B cell (primary cell): ENCODE data around the gene FGFR3. TPM values are rescaled to one million over a fixed set of nuclear protein-coding genes. Genes with fewer than 3 reads are reported as not detected.

Experiments used
- ATAC-seq: fragments of 200-7000 bp; cut with Tn5 transposase; one replicate; pipeline ENCODE4 v1.10.0; 2021; ENCODE audit warnings: low read depth, mild to moderate bottlenecking, moderate number of reproducible peaks, moderate library complexity
- CTCF ChIA-PET: fragments of 350-600 bp; sonication (Branson Sonifier 250); formaldehyde crosslinking; loops from one replicate; lab custom pipeline; 2021; ENCODE audit warnings: antibody characterized with exemption, inconsistent platforms; lab: Charles Lee
- POLR2A ChIA-PET: fragments of 350-600 bp; sonication (Branson Sonifier 250); formaldehyde crosslinking; loops from one replicate; lab custom pipeline; 2021; ENCODE audit warnings: antibody characterized with exemption; lab: Charles Lee
- DNase-seq: peaks from one replicate; pipeline ENCODE4 v3.0.0; 2013
- H2AFZ ChIP-seq: 2 replicates; pipeline ENCODE4 v1.6.1; 2012; ENCODE audit warnings: mild to moderate bottlenecking, low read depth, low read length; ENCODE audit not compliant: insufficient read depth, poor library complexity, severe bottlenecking
- H3K27ac ChIP-seq, 2 donors: 1 replicate in 1 of 2; 2 replicates in 1 of 2; pipeline ENCODE4 v1.5.1; 2012 to 2013; ENCODE audit warnings: low read length in 2 of 2, mild to moderate bottlenecking in 2 of 2, moderate library complexity in 1 of 2
- H3K27me3 ChIP-seq, 4 experiments: fragments of 200-600 bp in 1 of 4; sonication (generic) in 1 of 4; replicated peaks in 1 of 4; 1 replicate in 2 of 4; 2 replicates in 2 of 4; pipeline versions ENCODE4 v1.6.1 to v1.7.0; 2013 to 2016; ENCODE audit warnings: low read length in 3 of 4, mild to moderate bottlenecking in 2 of 4, mixed read lengths in 1 of 4, moderate library complexity in 1 of 4; ENCODE audit not compliant: insufficient read depth in 4 of 4, control insufficient read depth in 3 of 4; ENCODE audit errors: control extremely low read depth in 1 of 4
- H3K36me3 ChIP-seq, 2 experiments: replicated peaks in 1 of 2; 1 replicate in 1 of 2; 2 replicates in 1 of 2; pipeline versions ENCODE4 v1.6.1 to v1.7.1; 2013; ENCODE audit warnings: low read length in 1 of 2; ENCODE audit not compliant: insufficient read depth in 2 of 2, control insufficient read depth in 1 of 2; ENCODE audit errors: control extremely low read depth in 1 of 2, extremely low read depth in 1 of 2
- H3K4me1 ChIP-seq, 2 donors: fragments of 200-600 bp in 1 of 2; sonication (generic) in 1 of 2; 1 replicate in 1 of 2; 2 replicates in 1 of 2; pipeline versions ENCODE4 v1.5.1 to v1.6.1; 2013 to 2017; ENCODE audit warnings: low read length in 2 of 2; ENCODE audit not compliant: control insufficient read depth in 2 of 2, insufficient read depth in 2 of 2
- H3K4me2 ChIP-seq: replicated peaks from 2 replicates; pipeline ENCODE3; 2012; ENCODE audit warnings: mild to moderate bottlenecking, low read depth, low read length; ENCODE audit not compliant: poor library complexity, severe bottlenecking
- H3K4me3 ChIP-seq, 5 experiments: fragments of 200-600 bp in 1 of 5; sonication (generic) in 1 of 5; 1 replicate in 3 of 5; 2 replicates in 2 of 5; pipeline versions ENCODE4 v1.5.1 to v1.7.0; 2011 to 2016; ENCODE audit warnings: low read length in 4 of 5, mild to moderate bottlenecking in 4 of 5, low read depth in 2 of 5, control low read depth in 1 of 5, moderate library complexity in 1 of 5; ENCODE audit not compliant: insufficient read depth in 1 of 5; ENCODE audit errors: control extremely low read depth in 1 of 5, extremely low read depth in 1 of 5
- H3K79me2 ChIP-seq: fragments of 200-600 bp; sonication (generic); one replicate; pipeline ENCODE4 v1.6.0; 2016; ENCODE audit warnings: low read length; ENCODE audit not compliant: control insufficient read depth, insufficient read depth
- H3K9ac ChIP-seq: fragments of 200-600 bp; sonication (generic); 2 replicates; pipeline ENCODE4 v1.6.1; 2017; ENCODE audit warnings: mild to moderate bottlenecking, low read length, moderate library complexity
- H3K9me3 ChIP-seq, 3 donors: one replicate each; pipeline versions ENCODE4 v1.6.1 to v1.7.1; 2013; ENCODE audit warnings: low read length in 2 of 3; ENCODE audit not compliant: control insufficient read depth in 2 of 3, insufficient read depth in 1 of 3; ENCODE audit errors: control extremely low read depth in 1 of 3
- H4K20me1 ChIP-seq: 2 replicates; pipeline ENCODE4 v1.6.0; 2012; ENCODE audit warnings: mild to moderate bottlenecking, low read length; ENCODE audit not compliant: insufficient read depth, control insufficient read depth, poor library complexity, severe bottlenecking
- H3K27ac Mint-ChIP-seq: one replicate; pipeline ENCODE4 v1.8.0; 2021; ENCODE audit warnings: mixed read lengths
- H3K27me3 Mint-ChIP-seq: one replicate; pipeline ENCODE4 v1.8.0; 2021; ENCODE audit warnings: mixed read lengths
- H3K4me1 Mint-ChIP-seq: one replicate; pipeline ENCODE4 v1.8.0; 2021; ENCODE audit warnings: mixed read lengths
- H3K4me3 Mint-ChIP-seq: one replicate; pipeline ENCODE4 v1.8.0; 2021; ENCODE audit warnings: mixed read lengths
- H3K9me3 Mint-ChIP-seq: one replicate; pipeline ENCODE4 v1.8.0; 2022; ENCODE audit warnings: mixed read lengths; ENCODE audit not compliant: insufficient read depth
- EZH2 ChIP-seq: IDR thresholded peaks from 2 replicates; pipeline ENCODE4 v1.6.1; 2012; ENCODE audit warnings: borderline replicate concordance, low read depth, mild to moderate bottlenecking, moderate library complexity, low read length; ENCODE audit not compliant: insufficient read depth, poor library complexity, severe bottlenecking
- WGBS: methylation state at CpG from one replicate; pipeline ENCODE4 v1.1.5; 2013; ENCODE audit warnings: missing lambda C conversion rate; ENCODE audit not compliant: insufficient coverage; 5-methylcytosine and 5-hydroxymethylcytosine counted together
- intact Hi-C: fragments of 100-400 bp; cut with micrococcal nuclease; formaldehyde crosslinking; loops from one replicate; pipeline ENCODE4 v1.10.0; 2022
- polyA plus RNA-seq: library from polyadenylated mRNA; depleted of rRNA; stranded (reverse); fragments of >200 nt; gene quantifications from 2 replicates; pipeline ENCODE4 v1.2.3, GENCODE V29; 2012
- total RNA-seq, 2 donors: library from RNA; stranded (reverse); fragments of 120-200 nt in 1 of 2; gene quantifications; 1 replicate in 1 of 2; 2 replicates in 1 of 2; pipeline versions ENCODE4 v1.2.3 to v1.2.4, GENCODE V29; 2013 to 2022
- TF ChIP-seq, protein P1 (sequence below): fragments of 200-600 bp; IDR thresholded peaks from one replicate; pipeline ENCODE4 v1.8.0; 2022; ENCODE audit warnings: antibody characterized with exemption, mild to moderate bottlenecking

Gene FGFR3
- total and polyA plus RNA-seq, 2 donors (not counting 1 experiment from before 2014, with no cell fraction given), result not detected

DNA sequence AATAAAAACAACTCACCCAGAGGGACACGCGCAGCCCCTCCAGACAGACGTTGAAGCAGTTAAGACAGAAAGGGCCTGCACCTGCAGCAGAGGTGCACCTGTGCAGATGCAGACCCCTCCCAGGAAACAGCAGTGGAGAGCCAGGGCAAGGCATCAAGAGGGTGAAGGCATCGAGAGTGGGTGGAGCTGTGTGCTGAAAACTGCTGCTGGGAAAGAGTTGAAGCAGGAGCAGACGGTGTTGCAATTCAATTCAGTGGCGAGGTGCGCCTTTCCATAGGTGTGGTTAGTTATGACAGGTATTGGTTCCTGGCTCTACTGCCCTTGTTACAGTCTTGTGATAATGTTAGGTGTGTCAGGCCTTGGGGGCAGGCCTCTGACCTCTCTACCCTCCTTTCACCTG lies 46.2 kb downstream of the FGFR3 start:
- Mint-ChIP-seq H3K27me3 (no peaks in the 10 kb centered on the region), H3K27ac (no peak overlapping the region), H3K9me3 (no peaks in the 10 kb centered on the region), H3K4me3 (no peak overlapping the region), H3K4me1 (peaks cover 5% of the 10 kb centered on the region)
- no peak for DNase-seq
- 44% methylated on average over 4 of the region's 7 CpGs for WGBS
- H3K9me3 ChIP-seq, result no peaks in the 10 kb centered on the region
- H3K4me3 ChIP-seq, result no peak overlapping the region
- peaks cover 1 to 71% of the 10 kb centered on the region in 2 experiments for H3K36me3 ChIP-seq
- H3K79me2 ChIP-seq, result peaks cover 47% of the 10 kb centered on the region
- H3K27ac ChIP-seq, result no peak overlapping the region
- no peak overlapping the region for H3K9ac ChIP-seq
- intact Hi-C loops, result no loop called here
- peaks cover 4 to 5% of the 10 kb centered on the region in 2 donors for H3K4me1 ChIP-seq
- ATAC-seq, result no peak
- TF ChIP-seq, protein P1, sequence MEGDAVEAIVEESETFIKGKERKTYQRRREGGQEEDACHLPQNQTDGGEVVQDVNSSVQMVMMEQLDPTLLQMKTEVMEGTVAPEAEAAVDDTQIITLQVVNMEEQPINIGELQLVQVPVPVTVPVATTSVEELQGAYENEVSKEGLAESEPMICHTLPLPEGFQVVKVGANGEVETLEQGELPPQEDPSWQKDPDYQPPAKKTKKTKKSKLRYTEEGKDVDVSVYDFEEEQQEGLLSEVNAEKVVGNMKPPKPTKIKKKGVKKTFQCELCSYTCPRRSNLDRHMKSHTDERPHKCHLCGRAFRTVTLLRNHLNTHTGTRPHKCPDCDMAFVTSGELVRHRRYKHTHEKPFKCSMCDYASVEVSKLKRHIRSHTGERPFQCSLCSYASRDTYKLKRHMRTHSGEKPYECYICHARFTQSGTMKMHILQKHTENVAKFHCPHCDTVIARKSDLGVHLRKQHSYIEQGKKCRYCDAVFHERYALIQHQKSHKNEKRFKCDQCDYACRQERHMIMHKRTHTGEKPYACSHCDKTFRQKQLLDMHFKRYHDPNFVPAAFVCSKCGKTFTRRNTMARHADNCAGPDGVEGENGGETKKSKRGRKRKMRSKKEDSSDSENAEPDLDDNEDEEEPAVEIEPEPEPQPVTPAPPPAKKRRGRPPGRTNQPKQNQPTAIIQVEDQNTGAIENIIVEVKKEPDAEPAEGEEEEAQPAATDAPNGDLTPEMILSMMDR, result no peak
- TF ChIP-seq EZH2, result no peak
- CTCF ChIA-PET, result no interaction called here
- H3K4me2 ChIP-seq, result no peak overlapping the region
- no peak overlapping the region for H2AFZ ChIP-seq
- H3K27me3 ChIP-seq, result no peaks in the 10 kb centered on the region
- POLR2A ChIA-PET, result no interaction called here
- peaks cover 31% of the 10 kb centered on the region for H4K20me1 ChIP-seq

DNA sequence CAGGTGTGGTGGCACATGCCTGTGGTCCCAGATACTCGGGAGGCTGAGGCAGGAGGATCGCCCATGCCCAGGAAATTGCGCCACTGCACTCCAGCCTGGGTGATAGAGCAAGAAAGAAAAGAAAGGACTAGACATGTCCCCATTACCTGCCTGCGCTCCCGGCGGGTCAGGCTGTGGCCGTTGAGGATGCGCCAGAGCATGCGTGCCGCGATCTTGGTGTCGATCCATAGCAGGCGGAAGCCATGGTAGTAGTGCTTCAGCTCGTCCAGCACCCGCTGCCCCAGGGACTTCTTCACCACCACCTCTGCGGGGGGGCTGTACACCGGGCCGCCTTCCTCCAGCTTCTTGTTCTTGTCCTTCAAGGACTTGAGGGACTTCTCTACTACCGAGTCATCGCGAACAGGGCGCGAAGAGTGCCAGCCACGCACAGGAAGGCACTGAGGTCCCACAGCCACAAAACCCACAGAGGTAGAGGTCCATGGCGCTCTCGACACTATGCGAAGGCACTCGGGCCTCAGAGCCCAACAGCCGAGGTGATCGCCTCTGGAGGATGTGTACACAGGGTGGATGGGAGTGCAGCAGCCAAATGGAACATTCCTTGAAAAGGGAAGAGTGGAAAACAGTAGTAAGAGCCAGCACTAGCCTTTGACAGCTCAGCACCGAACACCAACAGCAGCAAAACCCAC lies 48.3 kb downstream of the FGFR3 start:
- H3K4me3 ChIP-seq, result no peak overlapping the region
- Mint-ChIP-seq H3K27me3 (no peaks in the 10 kb centered on the region), H3K4me3 (no peak overlapping the region), H3K27ac (no peak overlapping the region), H3K9me3 (no peaks in the 10 kb centered on the region), H3K4me1 (peaks cover under 1% of the 10 kb centered on the region)
- ATAC-seq, result no peak
- H3K27me3 ChIP-seq, result no peaks in the 10 kb centered on the region
- CTCF ChIA-PET, result no interaction called here
- peaks cover 31% of the 10 kb centered on the region for H4K20me1 ChIP-seq
- peaks cover 57% of the 10 kb centered on the region for H3K79me2 ChIP-seq
- H3K36me3 ChIP-seq, result peaks cover 1 to 67% of the 10 kb centered on the region in 2 experiments
- H3K4me2 ChIP-seq, result no peak overlapping the region
- no peak overlapping the region for H3K27ac ChIP-seq
- TF ChIP-seq, protein P1, result no peak
- TF ChIP-seq EZH2, result no peak
- intact Hi-C loops, result no loop called here
- H3K4me1 ChIP-seq, result no peaks in the 10 kb centered on the region
- H3K9me3 ChIP-seq, result no peaks in the 10 kb centered on the region
- DNase-seq, result no peak
- POLR2A ChIA-PET, result no interaction called here
- H2AFZ ChIP-seq, result no peak overlapping the region
- 91% methylated on average over 31 of the region's 31 CpGs for WGBS
- no peak overlapping the region for H3K9ac ChIP-seq
